WERI-Rb-1 (cell line): Measurements from ENCODE around the gene PDE8B.

Source experiments
- DNase-seq: peaks from one replicate; pipeline ENCODE4 v3.0.0-alpha.2; 2020
- H3K27ac ChIP-seq: fragments of 250-450 bp; sonication (Bioruptor Pico); 2 replicates; pipeline ENCODE4 v1.5.1; 2020; ENCODE audit warnings: mild to moderate bottlenecking, moderate library complexity
- H3K27me3 ChIP-seq: fragments of 250-450 bp; sonication (Bioruptor Pico); 2 replicates; pipeline ENCODE4 v1.5.1; 2021; ENCODE audit warnings: mild to moderate bottlenecking, low read depth, moderate library complexity; ENCODE audit not compliant: insufficient read depth, severe bottlenecking
- H3K36me3 ChIP-seq: fragments of 250-450 bp; sonication (Bioruptor Pico); 2 replicates; pipeline ENCODE4 v1.5.1; 2020; ENCODE audit warnings: mild to moderate bottlenecking, moderate library complexity
- H3K4me3 ChIP-seq: 2 replicates; pipeline ENCODE4 v1.5.1; 2011; ENCODE audit warnings: low read depth, mild to moderate bottlenecking, control low read depth, low read length
- H3K9me3 ChIP-seq: fragments of 250-450 bp; sonication (Bioruptor Pico); 2 replicates; pipeline ENCODE4 v1.5.1; 2021; ENCODE audit warnings: mild to moderate bottlenecking, moderate library complexity; ENCODE audit not compliant: severe bottlenecking
- TF ChIP-seq, protein P1 (sequence below): IDR thresholded peaks from 2 replicates; pipeline ENCODE4 v1.5.1; 2011; ENCODE audit warnings: low read depth, mild to moderate bottlenecking, control low read depth, inconsistent platforms, low read length

PDE8B gene

DNA sequence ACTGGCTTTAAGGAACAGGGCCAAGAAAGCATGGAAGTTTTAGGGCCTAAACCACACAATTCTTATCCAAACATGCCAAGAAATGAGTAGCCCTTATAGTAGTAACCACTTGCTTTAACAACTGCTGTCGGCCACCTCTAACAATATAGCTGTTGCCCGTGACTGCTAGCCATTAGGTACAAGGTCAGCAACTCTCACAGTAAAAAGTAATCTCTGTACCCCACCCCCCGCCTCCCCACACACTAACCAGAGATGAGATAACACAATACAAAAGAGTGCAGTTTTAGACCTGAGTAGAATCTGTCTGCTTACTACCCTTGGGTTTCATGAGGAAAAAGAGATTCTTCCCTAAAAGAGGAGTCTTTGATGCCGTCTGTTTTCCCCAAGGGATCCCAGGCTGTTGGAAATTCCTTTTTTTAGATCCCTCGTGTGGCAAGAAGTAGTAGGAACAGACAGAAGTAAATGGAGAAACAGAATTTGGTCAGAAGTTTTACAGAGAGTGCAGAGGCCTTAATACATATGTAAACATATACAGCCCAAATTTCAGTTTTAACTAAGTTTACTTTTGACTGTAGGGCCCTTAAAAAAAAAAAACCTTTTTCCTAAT is 187.3 kb downstream of the PDE8B start:
- H3K36me3 ChIP-seq: no peaks in the 10 kb centered on the region
- H3K4me3 ChIP-seq: no peak overlapping the region
- H3K9me3 ChIP-seq: no peaks in the 10 kb centered on the region
- TF ChIP-seq, protein P1, sequence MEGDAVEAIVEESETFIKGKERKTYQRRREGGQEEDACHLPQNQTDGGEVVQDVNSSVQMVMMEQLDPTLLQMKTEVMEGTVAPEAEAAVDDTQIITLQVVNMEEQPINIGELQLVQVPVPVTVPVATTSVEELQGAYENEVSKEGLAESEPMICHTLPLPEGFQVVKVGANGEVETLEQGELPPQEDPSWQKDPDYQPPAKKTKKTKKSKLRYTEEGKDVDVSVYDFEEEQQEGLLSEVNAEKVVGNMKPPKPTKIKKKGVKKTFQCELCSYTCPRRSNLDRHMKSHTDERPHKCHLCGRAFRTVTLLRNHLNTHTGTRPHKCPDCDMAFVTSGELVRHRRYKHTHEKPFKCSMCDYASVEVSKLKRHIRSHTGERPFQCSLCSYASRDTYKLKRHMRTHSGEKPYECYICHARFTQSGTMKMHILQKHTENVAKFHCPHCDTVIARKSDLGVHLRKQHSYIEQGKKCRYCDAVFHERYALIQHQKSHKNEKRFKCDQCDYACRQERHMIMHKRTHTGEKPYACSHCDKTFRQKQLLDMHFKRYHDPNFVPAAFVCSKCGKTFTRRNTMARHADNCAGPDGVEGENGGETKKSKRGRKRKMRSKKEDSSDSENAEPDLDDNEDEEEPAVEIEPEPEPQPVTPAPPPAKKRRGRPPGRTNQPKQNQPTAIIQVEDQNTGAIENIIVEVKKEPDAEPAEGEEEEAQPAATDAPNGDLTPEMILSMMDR: no peak
- H3K27ac ChIP-seq: no peak overlapping the region
- DNase-seq: no peak
- no peaks in the 10 kb centered on the region for H3K27me3 ChIP-seq

DNA sequence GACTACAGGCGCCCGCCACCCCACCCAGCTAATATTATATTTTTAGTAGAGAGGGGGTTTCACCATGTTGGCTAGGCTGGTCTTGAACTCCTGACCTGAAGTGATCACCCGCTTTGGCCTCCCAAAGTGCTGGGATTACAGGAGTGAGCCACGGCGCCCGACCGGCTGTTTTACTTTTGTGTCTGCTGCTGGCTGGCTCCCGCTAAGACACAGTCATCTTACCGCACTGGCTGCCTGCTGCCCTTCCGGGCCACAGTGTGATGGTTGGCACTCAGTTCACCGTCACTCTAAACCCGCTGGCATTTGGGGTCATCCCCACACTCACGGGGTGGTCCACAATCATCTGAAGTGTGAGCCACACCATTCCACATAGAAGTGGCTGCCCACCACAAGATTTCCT is 188.0 kb downstream of the PDE8B start:
- Histone ChIP-seq H3K27me3 (no peaks in the 10 kb centered on the region), H3K9me3 (no peaks in the 10 kb centered on the region), H3K27ac (no peak overlapping the region), H3K36me3 (no peaks in the 10 kb centered on the region), H3K4me3 (no peak overlapping the region)
- TF ChIP-seq, protein P1: no peak
- DNase-seq: no peak

DNA sequence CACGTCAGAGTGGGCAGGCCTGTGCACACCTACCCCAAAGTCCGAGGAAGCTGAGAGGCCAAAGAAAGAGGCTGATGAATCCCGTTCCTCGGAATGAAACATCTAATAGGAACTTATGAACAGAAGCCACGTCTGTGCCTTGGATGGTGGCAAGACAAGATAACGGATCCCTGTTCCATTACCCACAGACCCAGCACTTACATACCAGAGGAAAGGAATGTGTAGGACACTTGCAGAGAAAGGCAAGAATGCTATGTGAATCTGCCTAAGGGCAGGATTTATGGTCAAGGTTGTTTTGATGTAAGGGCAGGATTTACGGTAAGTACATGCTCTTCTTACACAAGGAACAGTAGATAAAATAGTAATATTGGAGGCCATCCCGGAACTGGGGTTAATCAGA is 188.4 kb downstream of the PDE8B start:
- Histone ChIP-seq H3K9me3 (no peaks in the 10 kb centered on the region), H3K4me3 (no peak overlapping the region), H3K27ac (no peak overlapping the region), H3K36me3 (no peaks in the 10 kb centered on the region), H3K27me3 (no peaks in the 10 kb centered on the region)
- no peak for DNase-seq
- TF ChIP-seq, protein P1: no peak

- Histone ChIP-seq H3K4me3 (no peak overlapping the region), H3K36me3 (no peaks in the 10 kb centered on the region), H3K9me3 (no peaks in the 10 kb centered on the region), H3K27ac (no peak overlapping the region), H3K27me3 (no peaks in the 10 kb centered on the region)
- TF ChIP-seq, protein P1: no peak
- no peak for DNase-seq
Measured at GRCh38 chr5:77400645-77401044, 190.2 kb downstream of the PDE8B start.

DNA sequence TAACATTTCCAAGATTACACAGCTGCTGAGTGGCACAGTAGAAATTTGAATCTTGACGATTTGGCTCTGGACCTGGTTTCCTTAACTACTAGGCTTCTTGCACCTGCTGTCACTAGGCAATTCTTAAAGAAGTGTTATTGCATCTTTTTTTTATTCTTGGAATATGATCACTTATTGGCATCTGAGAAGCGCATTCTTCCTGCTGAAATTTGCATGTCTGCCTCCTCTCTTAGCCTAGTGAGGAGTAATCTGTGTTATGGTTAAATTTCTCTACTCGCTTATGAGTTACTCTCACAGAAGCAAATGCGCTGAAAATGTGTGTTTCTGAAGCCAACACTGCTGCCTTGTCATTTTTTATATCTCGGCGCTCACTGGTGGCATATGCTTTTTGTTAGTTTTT is 192.3 kb downstream of the PDE8B start:
- no peak for DNase-seq
- H3K36me3 ChIP-seq: no peaks in the 10 kb centered on the region
- no peaks in the 10 kb centered on the region for H3K9me3 ChIP-seq
- no peaks in the 10 kb centered on the region for H3K27me3 ChIP-seq
- TF ChIP-seq, protein P1: no peak
- H3K27ac ChIP-seq: no peak overlapping the region
- H3K4me3 ChIP-seq: no peak overlapping the region

DNA sequence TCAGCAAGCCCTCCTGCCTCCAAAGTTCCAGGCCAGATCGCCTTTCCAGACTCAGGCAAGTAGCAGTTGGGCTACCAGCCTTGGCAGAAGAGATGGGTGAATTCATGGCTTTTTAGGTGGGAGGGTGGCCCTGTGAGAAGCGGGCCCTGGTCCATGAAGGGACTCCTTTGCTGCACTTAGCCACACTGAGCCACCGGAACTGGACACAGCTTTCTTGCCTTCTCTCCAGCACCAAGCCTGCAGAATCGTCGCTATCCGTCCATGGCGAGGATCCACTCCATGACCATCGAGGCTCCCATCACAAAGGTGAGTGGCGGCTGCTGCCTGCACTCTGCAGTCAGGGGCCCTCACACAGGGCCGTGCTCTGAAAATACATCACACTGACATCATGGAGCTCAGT is 196.7 kb downstream of the PDE8B start:
- no peak for DNase-seq
- TF ChIP-seq, protein P1: no peak
- Histone ChIP-seq H3K4me3 (no peak overlapping the region), H3K36me3 (no peaks in the 10 kb centered on the region), H3K9me3 (no peaks in the 10 kb centered on the region), H3K27ac (no peak overlapping the region), H3K27me3 (no peaks in the 10 kb centered on the region)
